Smooth muscle cell (in vitro differentiated cells): ENCODE results near the gene MMP21. TPM values are rescaled to one million over a fixed set of nuclear protein-coding genes. Genes with fewer than 3 reads are reported as not detected.

Experiments
- DNase-seq: peaks from one replicate; lab custom pipeline; 2025; ENCODE audit not compliant: unreplicated experiment; lab: John Stamatoyannopoulos, UW
- H2AFZ ChIP-seq: fragments of 200-600 bp; sonication (generic); 2 replicates; pipeline ENCODE4 v1.6.0; 2016; ENCODE audit warnings: antibody characterized with exemption, low read depth, mild to moderate bottlenecking
- H3F3A ChIP-seq: fragments of 200-600 bp; sonication (generic); 2 replicates; pipeline ENCODE4 v1.6.0; 2017; ENCODE audit warnings: antibody characterized with exemption, low read depth
- H3K27ac ChIP-seq: fragments of 200-600 bp; sonication (generic); 2 replicates; pipeline ENCODE4 v1.5.1; 2016; ENCODE audit warnings: low read depth, mild to moderate bottlenecking
- H3K27me3 ChIP-seq: fragments of 200-600 bp; sonication (generic); 2 replicates; pipeline ENCODE4 v1.6.1; 2016; ENCODE audit warnings: low read depth, mild to moderate bottlenecking
- H3K36me3 ChIP-seq: fragments of 200-600 bp; sonication (generic); 2 replicates; pipeline ENCODE4 v1.5.1; 2016; ENCODE audit warnings: low read depth
- H3K4me1 ChIP-seq: fragments of 200-600 bp; sonication (generic); 2 replicates; pipeline ENCODE4 v1.5.1; 2016; ENCODE audit warnings: low read depth
- H3K4me2 ChIP-seq: fragments of 200-600 bp; sonication (generic); 2 replicates; pipeline ENCODE4 v1.6.0; 2016; ENCODE audit warnings: mild to moderate bottlenecking
- H3K4me3 ChIP-seq: fragments of 200-600 bp; sonication (generic); 2 replicates; pipeline ENCODE4 v1.5.1; 2016; ENCODE audit warnings: mild to moderate bottlenecking
- H3K79me2 ChIP-seq: fragments of 200-600 bp; sonication (generic); 2 replicates; pipeline ENCODE4 v1.6.0; 2016; ENCODE audit warnings: low read depth, mild to moderate bottlenecking
- H3K9ac ChIP-seq: fragments of 200-600 bp; sonication (generic); 2 replicates; pipeline ENCODE4 v1.6.0; 2016; ENCODE audit warnings: low read depth
- H3K9me3 ChIP-seq: fragments of 200-600 bp; sonication (generic); replicated peaks from 2 replicates; pipeline ENCODE4 v1.5.1; 2016; ENCODE audit warnings: low read depth
- H4K20me1 ChIP-seq: fragments of 200-600 bp; sonication (generic); 2 replicates; pipeline ENCODE4 v1.6.0; 2016; ENCODE audit warnings: low read depth
- WGBS: methylation state at CpG from one replicate; pipeline ENCODE4 v1.1.7; 2016; ENCODE audit warnings: low lambda C conversion rate; 5-methylcytosine and 5-hydroxymethylcytosine counted together
- polyA plus RNA-seq: library from polyadenylated mRNA; unstranded; fragments of >200 nt; fragmentation: Nextera tagmentation; extraction: Ambion mirVana; gene quantifications from 2 replicates; pipeline ENCODE4 v1.2.1, GENCODE V29; 2016
- total RNA-seq: library from RNA; depleted of rRNA; stranded (reverse); fragments of >200 nt; gene quantifications from 2 replicates; pipeline ENCODE4 v1.2.3, GENCODE V29; 2014
- TF ChIP-seq, protein P1 (sequence below): fragments of 200-600 bp; sonication (generic); IDR thresholded peaks from 2 replicates; pipeline ENCODE4 v1.5.1; 2017; ENCODE audit warnings: borderline replicate concordance, mild to moderate bottlenecking, antibody characterized with exemption; ENCODE audit not compliant: insufficient read depth, poor library complexity, severe bottlenecking

Gene MMP21
- total and polyA plus RNA-seq, 2 experiments from 2014 or later, result not detected

DNA sequence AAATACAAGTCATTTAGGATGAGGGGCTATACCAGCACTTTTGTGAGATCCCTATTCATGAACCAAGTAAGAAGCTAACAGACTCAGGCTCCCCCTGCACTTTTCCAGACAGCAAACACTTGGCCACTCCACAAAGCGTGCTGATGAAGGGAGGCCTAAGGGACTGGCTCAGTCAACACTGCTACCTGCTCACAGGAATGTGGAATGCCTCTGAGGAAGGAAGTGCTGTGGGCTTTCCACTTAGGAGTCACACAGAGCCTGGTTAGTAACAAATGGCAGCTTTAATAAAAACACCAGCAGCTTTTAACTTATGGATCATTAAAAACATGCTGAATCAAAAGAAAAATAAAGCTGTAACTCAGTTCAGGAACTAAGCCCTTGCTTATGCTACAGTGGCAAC, 32.4 kb upstream of the MMP21 start:
- Histone ChIP-seq H3K79me2 (no peaks in the 10 kb centered on the region), H3K27ac (no peak overlapping the region), H3K9me3 (no peaks in the 10 kb centered on the region), H2AFZ (no peak overlapping the region), H3K4me3 (no peak overlapping the region), H3K4me1 (no peaks in the 10 kb centered on the region), H3K9ac (no peak overlapping the region), H3K27me3 (no peaks in the 10 kb centered on the region), H4K20me1 (no peaks in the 10 kb centered on the region), H3K36me3 (peaks cover 22% of the 10 kb centered on the region), H3K4me2 (no peak overlapping the region), H3F3A (no peaks in the 10 kb centered on the region)
- TF ChIP-seq, protein P1, sequence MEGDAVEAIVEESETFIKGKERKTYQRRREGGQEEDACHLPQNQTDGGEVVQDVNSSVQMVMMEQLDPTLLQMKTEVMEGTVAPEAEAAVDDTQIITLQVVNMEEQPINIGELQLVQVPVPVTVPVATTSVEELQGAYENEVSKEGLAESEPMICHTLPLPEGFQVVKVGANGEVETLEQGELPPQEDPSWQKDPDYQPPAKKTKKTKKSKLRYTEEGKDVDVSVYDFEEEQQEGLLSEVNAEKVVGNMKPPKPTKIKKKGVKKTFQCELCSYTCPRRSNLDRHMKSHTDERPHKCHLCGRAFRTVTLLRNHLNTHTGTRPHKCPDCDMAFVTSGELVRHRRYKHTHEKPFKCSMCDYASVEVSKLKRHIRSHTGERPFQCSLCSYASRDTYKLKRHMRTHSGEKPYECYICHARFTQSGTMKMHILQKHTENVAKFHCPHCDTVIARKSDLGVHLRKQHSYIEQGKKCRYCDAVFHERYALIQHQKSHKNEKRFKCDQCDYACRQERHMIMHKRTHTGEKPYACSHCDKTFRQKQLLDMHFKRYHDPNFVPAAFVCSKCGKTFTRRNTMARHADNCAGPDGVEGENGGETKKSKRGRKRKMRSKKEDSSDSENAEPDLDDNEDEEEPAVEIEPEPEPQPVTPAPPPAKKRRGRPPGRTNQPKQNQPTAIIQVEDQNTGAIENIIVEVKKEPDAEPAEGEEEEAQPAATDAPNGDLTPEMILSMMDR, result no peak
- WGBS, result 100% methylated on average over 1 of the region's 1 CpG
- no peak for DNase-seq

DNA sequence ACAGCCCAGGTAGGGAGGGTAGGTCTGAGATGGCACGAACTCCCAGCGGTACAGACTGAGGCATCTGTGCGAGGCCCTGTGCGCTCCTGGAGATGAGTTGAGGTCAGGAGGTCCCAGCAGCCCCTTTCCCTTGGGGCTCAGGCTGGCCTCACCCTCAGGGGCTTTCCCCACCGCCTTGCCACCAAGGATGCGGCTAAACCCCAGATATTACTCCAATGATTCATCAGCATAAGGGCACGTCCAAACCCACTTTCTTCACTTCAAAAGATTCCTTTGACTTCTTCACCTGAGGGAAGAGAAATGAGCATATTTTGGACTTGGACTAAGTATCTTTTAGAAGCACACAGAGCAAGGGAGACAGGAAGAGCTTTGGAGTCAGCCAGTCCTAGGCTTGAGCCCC, 27.1 kb upstream of the MMP21 start:
- H3K4me1 ChIP-seq, result no peaks in the 10 kb centered on the region
- H3K4me3 ChIP-seq, result no peak overlapping the region
- no peaks in the 10 kb centered on the region for H3F3A ChIP-seq
- H3K27me3 ChIP-seq, result no peaks in the 10 kb centered on the region
- peaks cover 9% of the 10 kb centered on the region for H3K36me3 ChIP-seq
- peaks cover 12% of the 10 kb centered on the region for H4K20me1 ChIP-seq
- H3K9me3 ChIP-seq, result no peaks in the 10 kb centered on the region
- no peak overlapping the region for H3K4me2 ChIP-seq
- TF ChIP-seq, protein P1, result no peak
- DNase-seq, result no peak
- no peak overlapping the region for H3K9ac ChIP-seq
- no peak overlapping the region for H2AFZ ChIP-seq
- H3K79me2 ChIP-seq, result no peaks in the 10 kb centered on the region
- WGBS, result 89% methylated on average over 7 of the region's 7 CpGs
- H3K27ac ChIP-seq, result no peak overlapping the region

DNA sequence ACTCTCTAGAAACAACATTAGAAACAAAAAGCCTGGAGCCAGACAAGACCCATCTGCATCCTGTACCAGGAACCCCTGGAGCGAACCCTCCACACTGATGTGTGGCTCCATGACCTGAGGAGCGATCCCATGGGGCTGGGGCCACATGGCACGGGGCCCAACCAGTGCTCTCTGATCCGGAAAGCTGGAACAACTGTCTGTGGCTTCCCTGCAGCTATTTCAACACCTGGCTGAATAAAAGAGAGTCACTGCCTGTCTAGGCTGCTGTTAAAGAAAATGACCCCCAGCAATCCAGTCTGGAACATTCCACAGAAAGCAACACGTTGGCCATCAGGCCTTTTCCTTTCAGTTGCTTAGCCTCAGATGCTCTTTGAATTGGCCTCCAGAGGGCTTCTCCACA, 26.5 kb upstream of the MMP21 start:
- no peak overlapping the region for H3K27ac ChIP-seq
- H3K4me1 ChIP-seq, result no peaks in the 10 kb centered on the region
- peaks cover 12% of the 10 kb centered on the region for H4K20me1 ChIP-seq
- no peaks in the 10 kb centered on the region for H3K27me3 ChIP-seq
- no peak overlapping the region for H2AFZ ChIP-seq
- H3K9ac ChIP-seq, result no peak overlapping the region
- DNase-seq, result no peak
- no peaks in the 10 kb centered on the region for H3F3A ChIP-seq
- H3K9me3 ChIP-seq, result no peaks in the 10 kb centered on the region
- H3K4me3 ChIP-seq, result no peak overlapping the region
- peaks cover 5% of the 10 kb centered on the region for H3K36me3 ChIP-seq
- WGBS, result 94% methylated on average over 5 of the region's 5 CpGs
- TF ChIP-seq, protein P1, result no peak
- H3K79me2 ChIP-seq, result no peaks in the 10 kb centered on the region
- no peak overlapping the region for H3K4me2 ChIP-seq

DNA sequence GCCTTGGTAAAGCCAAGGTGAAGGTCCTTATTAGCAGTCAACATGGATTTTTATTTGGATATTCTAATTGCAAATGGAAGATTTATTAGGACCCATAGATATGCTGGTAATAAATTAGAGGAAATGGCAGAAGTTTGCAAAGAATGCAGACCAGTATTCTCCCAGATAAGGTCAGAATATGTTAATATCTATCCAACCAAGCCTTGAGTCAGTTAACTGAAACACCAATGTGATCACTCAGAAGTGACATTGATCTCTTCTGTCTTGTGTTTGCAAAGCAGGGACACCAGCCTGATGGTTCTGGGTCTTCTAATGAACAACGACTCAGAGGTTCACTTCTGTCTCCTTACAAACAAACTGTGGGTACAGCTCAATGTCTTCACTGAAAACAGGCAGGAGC, 26.0 kb upstream of the MMP21 start:
- no peak for DNase-seq
- TF ChIP-seq, protein P1, result no peak
- H3K4me2 ChIP-seq, result no peak overlapping the region

More for the DNA sequence above, 26.0 kb upstream of the MMP21 start:
- WGBS, result 89% methylated on average over 1 of the region's 1 CpG
- Histone ChIP-seq H3K36me3 (no peaks in the 10 kb centered on the region), H2AFZ (no peak overlapping the region), H3K4me1 (no peaks in the 10 kb centered on the region), H3K9me3 (no peaks in the 10 kb centered on the region), H3K27ac (no peak overlapping the region), H3F3A (no peaks in the 10 kb centered on the region), H4K20me1 (peaks cover 12% of the 10 kb centered on the region), H3K27me3 (no peaks in the 10 kb centered on the region), H3K79me2 (no peaks in the 10 kb centered on the region), H3K4me3 (no peak overlapping the region), H3K9ac (no peak overlapping the region)
